Astrocyte (in vitro differentiated cells and primary cell): ENCODE results near the gene CDH23.

Experiments
- CTCF ChIP-seq: IDR thresholded peaks from 2 replicates; pipeline ENCODE4 v1.5.1; 2011; ENCODE audit warnings: low read depth, mild to moderate bottlenecking, inconsistent platforms, low read length, moderate library complexity; ENCODE audit not compliant: insufficient read depth
- EZH2 ChIP-seq: IDR thresholded peaks from 2 replicates; pipeline ENCODE4 v1.6.1; 2012; ENCODE audit warnings: mild to moderate bottlenecking, low read length, inconsistent platforms; ENCODE audit not compliant: insufficient read depth

DNA sequence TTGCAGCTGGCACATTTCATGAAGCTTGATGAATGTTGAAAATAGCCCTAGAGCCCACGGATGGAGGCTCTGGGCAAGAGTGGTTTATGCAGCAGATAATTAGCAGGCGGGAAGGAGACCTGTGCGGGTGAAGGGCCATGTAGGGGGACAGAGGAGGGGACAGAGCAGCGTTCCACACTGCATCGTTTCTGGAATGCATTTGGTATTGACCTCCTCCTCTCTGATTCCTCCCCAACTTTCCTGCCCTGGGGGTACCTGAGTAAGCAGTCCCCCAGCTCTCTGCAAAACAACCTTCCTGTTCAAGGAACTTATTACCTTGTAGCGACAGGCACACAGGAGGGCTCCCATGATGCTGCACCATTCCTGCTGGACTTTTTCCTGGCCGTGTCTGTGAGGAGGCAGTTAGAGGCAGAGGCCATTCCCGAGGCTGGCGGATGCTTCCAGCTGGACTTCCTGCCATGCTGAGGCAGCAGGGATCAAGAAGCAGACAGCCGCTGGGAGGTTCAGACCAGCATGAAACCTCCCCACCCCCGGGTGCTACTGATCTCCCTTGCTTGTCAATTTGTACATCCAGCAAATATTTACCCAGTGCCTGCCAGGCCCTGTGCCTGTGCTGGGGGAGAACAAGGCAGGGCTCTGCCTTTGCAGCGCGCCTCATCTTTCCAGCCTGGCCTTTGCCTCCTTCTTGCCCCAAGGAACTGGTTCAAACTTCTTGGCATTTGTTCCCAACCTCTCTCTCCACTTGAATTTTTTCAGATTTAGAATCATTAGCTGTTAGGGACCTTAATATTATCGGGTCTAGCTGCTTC lies 48.9 kb upstream of the CDH23 start:
- TF ChIP-seq CTCF (no peak), EZH2 (no peak)
